ENCODE measurements around the gene MC5R. TPM values are rescaled to one million over a fixed set of nuclear protein-coding genes. Genes with fewer than 3 reads are reported as not detected.
A peak's percentile ranks its signal among the peaks of the same experiment; 100 is the strongest.

The MC5R gene
- not detected in 2 replicates for polyA plus RNA-seq (2012; rRNA removed)
- polyA plus RNA-seq (2012; cell fraction: cytosol; rRNA removed), result not detected in 2 replicates
- polyA plus RNA-seq (2012; cell fraction: nucleus; rRNA removed), result not detected in 2 replicates

DNA sequence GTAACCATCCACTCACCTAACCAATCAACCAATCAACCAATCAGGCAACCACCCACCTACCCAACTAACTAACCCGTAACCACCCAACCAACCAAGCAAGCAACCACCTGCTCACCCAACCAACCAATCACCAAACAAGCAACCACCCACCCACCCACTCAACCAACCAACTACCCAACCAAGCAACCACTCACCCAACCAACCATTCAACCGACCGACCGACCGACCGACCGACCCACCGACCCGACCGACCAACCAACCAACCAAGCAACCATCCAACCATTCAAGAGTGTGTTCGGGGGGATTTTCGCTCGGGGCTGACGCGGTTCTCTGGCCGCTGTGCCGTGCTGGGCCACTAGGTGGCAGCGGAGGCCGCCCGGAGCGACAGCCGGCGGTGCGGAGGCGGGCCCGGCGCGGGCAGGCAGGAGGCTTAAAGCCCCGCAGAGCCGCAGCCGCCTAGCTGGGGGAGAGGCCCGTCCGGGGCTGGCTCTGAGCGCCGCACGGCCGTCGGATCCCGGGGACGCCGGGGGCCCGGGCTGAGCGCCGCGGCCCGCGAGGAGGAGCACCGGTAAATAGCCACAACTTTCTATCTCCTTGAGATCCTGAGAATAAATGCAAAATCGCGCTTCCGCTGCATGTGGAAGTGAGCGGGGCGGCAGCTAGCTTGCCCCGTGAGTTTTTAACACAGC lies at the start of gene MC5R:
Gene MC5R (plus strand): TSS at position 443 of the 689 bp plus-strand sequence. CDS start 1,617 bp downstream, outside the sequence.
- H3K9ac ChIP-seq, result no peak within 1 kb of the TSS
- CTCF ChIA-PET, result interaction anchor here (0.6 to 3.2 kb wide), 17 partner anchors 9 to 323 kb away, joined by 3 to 28 read pairs (median 4); no protein-coding TSS in a partner anchor
- H3K4me1 ChIP-seq (ENCODE audit: control insufficient read depth in 1 of 2, insufficient read depth in 2 of 2, low read depth in 1 of 2, low read length in 1 of 2), result no peaks in the 10 kb centered on the region; a peak in 1 of 4 replicates
- no peaks in the 10 kb centered on the region for H4K20me1 ChIP-seq (ENCODE audit: insufficient read depth)
- H2AFZ ChIP-seq (ENCODE audit: low read depth), result no peak within 1 kb of the TSS
- H3K36me3 ChIP-seq (replicated peaks in 1 of 2; ENCODE audit: control insufficient read depth in 1 of 2, insufficient read depth in 2 of 2, low read length in 1 of 2), result no peaks in the 10 kb centered on the region
- no peaks in the 10 kb centered on the region for H3F3A ChIP-seq (replicated peaks; ENCODE audit: insufficient read depth)
- peak within 1 kb of the TSS; percentile 84 for H3K4me2 ChIP-seq
- 2% methylated on average over 36 of the region's 54 CpGs for WGBS (ENCODE audit: low lambda C conversion rate)
- H3K79me2 ChIP-seq (ENCODE audit: insufficient read depth), result no peaks in the 10 kb centered on the region
- peaks cover 63% of the 10 kb centered on the region for H3K27me3 ChIP-seq (ENCODE audit: insufficient read depth)
- no peaks in the 10 kb centered on the region for H3K9me2 ChIP-seq
- peak within 1 kb of the TSS; percentile 46 to 66 for H3K4me3 ChIP-seq (ENCODE audit: low read depth in 2 of 2, low read length in 1 of 2)
- no peak within 1 kb of the TSS for H3K27ac ChIP-seq (ENCODE audit: low read depth in 2 of 2, low read length in 1 of 2)
- DNase-seq, result peak; percentile 92
- POLR2A ChIA-PET, result no interaction called here
- H3K9me3 ChIP-seq, result no peaks in the 10 kb centered on the region
- TF ChIP-seq, protein P1, sequence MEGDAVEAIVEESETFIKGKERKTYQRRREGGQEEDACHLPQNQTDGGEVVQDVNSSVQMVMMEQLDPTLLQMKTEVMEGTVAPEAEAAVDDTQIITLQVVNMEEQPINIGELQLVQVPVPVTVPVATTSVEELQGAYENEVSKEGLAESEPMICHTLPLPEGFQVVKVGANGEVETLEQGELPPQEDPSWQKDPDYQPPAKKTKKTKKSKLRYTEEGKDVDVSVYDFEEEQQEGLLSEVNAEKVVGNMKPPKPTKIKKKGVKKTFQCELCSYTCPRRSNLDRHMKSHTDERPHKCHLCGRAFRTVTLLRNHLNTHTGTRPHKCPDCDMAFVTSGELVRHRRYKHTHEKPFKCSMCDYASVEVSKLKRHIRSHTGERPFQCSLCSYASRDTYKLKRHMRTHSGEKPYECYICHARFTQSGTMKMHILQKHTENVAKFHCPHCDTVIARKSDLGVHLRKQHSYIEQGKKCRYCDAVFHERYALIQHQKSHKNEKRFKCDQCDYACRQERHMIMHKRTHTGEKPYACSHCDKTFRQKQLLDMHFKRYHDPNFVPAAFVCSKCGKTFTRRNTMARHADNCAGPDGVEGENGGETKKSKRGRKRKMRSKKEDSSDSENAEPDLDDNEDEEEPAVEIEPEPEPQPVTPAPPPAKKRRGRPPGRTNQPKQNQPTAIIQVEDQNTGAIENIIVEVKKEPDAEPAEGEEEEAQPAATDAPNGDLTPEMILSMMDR (IDR thresholded peaks at IDR 0.05), result peak; percentile 81
- TF ChIP-seq, protein P2, sequence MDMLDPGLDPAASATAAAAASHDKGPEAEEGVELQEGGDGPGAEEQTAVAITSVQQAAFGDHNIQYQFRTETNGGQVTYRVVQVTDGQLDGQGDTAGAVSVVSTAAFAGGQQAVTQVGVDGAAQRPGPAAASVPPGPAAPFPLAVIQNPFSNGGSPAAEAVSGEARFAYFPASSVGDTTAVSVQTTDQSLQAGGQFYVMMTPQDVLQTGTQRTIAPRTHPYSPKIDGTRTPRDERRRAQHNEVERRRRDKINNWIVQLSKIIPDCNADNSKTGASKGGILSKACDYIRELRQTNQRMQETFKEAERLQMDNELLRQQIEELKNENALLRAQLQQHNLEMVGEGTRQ (IDR thresholded peaks at IDR 0.05; ENCODE audit: borderline replicate concordance, low read depth, low read length), result no peak
- TF ChIP-seq RAD21 (IDR thresholded peaks at IDR 0.05; ENCODE audit: low read length) (peak; percentile 82), RFX5 (IDR thresholded peaks at IDR 0.05; ENCODE audit: low read length) (no peak), FOSL2 (IDR thresholded peaks at IDR 0.05; ENCODE audit: borderline replicate concordance, low read depth) (no peak), SMC3 (IDR thresholded peaks at IDR 0.05; ENCODE audit: low read depth, low read length) (peak; percentile 84)

DNA sequence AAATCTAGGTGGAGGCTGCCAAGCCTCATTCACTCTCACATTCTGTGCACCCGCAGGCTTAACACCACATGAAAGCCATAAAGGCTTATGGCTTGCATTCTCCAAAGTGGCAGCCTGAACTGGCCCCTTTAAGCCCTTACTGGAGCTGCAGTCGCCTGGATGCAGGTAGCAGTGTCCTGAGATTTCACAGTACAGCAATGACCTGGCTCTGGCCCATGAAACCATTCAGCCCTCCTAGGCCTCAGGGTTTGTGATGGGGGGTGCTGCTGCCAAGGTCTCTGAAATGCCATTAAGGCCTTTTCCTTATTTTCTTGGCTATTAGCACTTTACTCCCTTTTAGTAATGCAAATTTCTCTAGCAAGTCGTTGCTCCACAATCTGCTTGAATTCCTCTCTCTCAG lies 48.9 kb upstream of the MC5R start:
- WGBS (ENCODE audit: low lambda C conversion rate), result 7% methylated on average over 3 of the region's 3 CpGs
- TF ChIP-seq, protein P3, sequence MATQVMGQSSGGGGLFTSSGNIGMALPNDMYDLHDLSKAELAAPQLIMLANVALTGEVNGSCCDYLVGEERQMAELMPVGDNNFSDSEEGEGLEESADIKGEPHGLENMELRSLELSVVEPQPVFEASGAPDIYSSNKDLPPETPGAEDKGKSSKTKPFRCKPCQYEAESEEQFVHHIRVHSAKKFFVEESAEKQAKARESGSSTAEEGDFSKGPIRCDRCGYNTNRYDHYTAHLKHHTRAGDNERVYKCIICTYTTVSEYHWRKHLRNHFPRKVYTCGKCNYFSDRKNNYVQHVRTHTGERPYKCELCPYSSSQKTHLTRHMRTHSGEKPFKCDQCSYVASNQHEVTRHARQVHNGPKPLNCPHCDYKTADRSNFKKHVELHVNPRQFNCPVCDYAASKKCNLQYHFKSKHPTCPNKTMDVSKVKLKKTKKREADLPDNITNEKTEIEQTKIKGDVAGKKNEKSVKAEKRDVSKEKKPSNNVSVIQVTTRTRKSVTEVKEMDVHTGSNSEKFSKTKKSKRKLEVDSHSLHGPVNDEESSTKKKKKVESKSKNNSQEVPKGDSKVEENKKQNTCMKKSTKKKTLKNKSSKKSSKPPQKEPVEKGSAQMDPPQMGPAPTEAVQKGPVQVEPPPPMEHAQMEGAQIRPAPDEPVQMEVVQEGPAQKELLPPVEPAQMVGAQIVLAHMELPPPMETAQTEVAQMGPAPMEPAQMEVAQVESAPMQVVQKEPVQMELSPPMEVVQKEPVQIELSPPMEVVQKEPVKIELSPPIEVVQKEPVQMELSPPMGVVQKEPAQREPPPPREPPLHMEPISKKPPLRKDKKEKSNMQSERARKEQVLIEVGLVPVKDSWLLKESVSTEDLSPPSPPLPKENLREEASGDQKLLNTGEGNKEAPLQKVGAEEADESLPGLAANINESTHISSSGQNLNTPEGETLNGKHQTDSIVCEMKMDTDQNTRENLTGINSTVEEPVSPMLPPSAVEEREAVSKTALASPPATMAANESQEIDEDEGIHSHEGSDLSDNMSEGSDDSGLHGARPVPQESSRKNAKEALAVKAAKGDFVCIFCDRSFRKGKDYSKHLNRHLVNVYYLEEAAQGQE (IDR thresholded peaks at IDR 0.05; ENCODE audit: low read depth, low read length), result no peak
- TF ChIP-seq NFIC (IDR thresholded peaks at IDR 0.05; ENCODE audit: borderline replicate concordance) (no peak), EZH2phosphoT487 (IDR thresholded peaks at IDR 0.05; ENCODE audit: borderline replicate concordance, low read depth) (no peak), RCOR1 (IDR thresholded peaks at IDR 0.05; ENCODE audit: low read length) (no peak), SIN3A (IDR thresholded peaks at IDR 0.05; ENCODE audit: borderline replicate concordance, low read depth, low read length) (no peak), POLR2AphosphoS5 (IDR thresholded peaks at IDR 0.05; ENCODE audit: low read depth, low read length) (no peak), MEF2A (IDR thresholded peaks at IDR 0.05; ENCODE audit: borderline replicate concordance, low read depth) (no peak), JUND (IDR thresholded peaks at IDR 0.05) (no peak), MXI1 (IDR thresholded peaks at IDR 0.05; ENCODE audit: low read depth, low read length) (no peak)
- TF ChIP-seq, protein P1 (IDR thresholded peaks at IDR 0.05), result no peak
- TF ChIP-seq, protein P4, sequence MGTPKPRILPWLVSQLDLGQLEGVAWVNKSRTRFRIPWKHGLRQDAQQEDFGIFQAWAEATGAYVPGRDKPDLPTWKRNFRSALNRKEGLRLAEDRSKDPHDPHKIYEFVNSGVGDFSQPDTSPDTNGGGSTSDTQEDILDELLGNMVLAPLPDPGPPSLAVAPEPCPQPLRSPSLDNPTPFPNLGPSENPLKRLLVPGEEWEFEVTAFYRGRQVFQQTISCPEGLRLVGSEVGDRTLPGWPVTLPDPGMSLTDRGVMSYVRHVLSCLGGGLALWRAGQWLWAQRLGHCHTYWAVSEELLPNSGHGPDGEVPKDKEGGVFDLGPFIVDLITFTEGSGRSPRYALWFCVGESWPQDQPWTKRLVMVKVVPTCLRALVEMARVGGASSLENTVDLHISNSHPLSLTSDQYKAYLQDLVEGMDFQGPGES (IDR thresholded peaks at IDR 0.05; ENCODE audit: low read depth, low read length), result no peak
- H3K4me3 ChIP-seq (ENCODE audit: low read depth in 2 of 2, low read length in 1 of 2), result no peak overlapping the region
- no peak overlapping the region for H3K27ac ChIP-seq (ENCODE audit: low read depth in 2 of 2, low read length in 1 of 2)
- H3K4me2 ChIP-seq, result no peak overlapping the region
- H3K27me3 ChIP-seq (ENCODE audit: insufficient read depth), result no peaks in the 10 kb centered on the region; the same call in 1 of the 2 replicates
- H3K4me1 ChIP-seq (ENCODE audit: control insufficient read depth in 1 of 2, insufficient read depth in 2 of 2, low read depth in 1 of 2, low read length in 1 of 2), result no peaks in the 10 kb centered on the region
- H3K9me3 ChIP-seq, result 0 out of 2 replicates have a peak, but pooled peaks cover 8% of the 10 kb centered on the region
- H2AFZ ChIP-seq (ENCODE audit: low read depth), result no peak overlapping the region
- H3K9me2 ChIP-seq, result no peaks in the 10 kb centered on the region
- DNase-seq, result no peak
- H3K9ac ChIP-seq, result no peak overlapping the region
- H4K20me1 ChIP-seq (ENCODE audit: insufficient read depth), result no peaks in the 10 kb centered on the region
- ChIA-PET POLR2A (no interaction called here), CTCF (no interaction called here)
- H3K79me2 ChIP-seq (ENCODE audit: insufficient read depth), result no peaks in the 10 kb centered on the region
- no peaks in the 10 kb centered on the region for H3F3A ChIP-seq (replicated peaks; ENCODE audit: insufficient read depth)
- H3K36me3 ChIP-seq (replicated peaks in 1 of 2; ENCODE audit: control insufficient read depth in 1 of 2, insufficient read depth in 2 of 2, low read length in 1 of 2), result no peaks in the 10 kb centered on the region
